ENCODE results near the gene TNFSF9.

TNFSF9 gene

DNA sequence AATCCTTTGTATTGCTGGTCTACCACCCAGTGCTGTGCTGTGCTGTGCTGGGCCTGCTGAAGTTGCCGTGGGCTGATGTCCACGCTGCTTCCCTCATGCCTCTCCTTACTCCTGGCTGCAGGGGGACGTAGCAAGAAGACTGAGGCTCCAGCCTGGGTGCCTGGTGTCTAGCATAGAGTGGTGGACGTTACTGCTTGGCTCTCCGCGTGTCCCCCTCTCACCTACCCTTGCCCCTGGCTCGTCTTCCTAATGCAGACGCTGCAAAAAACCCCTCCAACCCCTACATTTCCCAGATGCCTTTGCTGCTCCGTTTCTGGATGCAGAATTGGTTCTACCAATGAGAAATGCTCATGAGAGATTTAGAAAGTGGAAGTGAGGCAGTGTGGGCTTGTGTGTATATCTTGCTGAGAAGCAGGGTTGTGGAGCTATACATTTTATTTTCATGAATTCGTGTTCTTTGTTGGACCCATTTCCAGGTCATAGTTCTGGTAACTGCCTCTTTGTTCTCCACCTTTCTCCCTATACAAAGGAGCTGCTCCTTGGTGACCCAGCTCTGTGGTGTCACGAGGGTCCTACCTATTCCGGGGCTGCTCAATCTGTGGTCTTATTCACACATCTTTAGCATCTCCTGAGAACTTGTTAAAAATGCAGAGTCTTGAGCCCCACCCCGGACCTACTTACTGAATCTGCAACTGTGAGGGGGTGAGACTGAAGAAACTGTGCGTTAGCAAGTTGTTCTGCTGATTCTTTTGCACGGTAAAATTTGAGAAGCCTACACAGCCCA, 41.4 kb upstream of the TNFSF9 start:
- TF ChIP-seq, protein P1, sequence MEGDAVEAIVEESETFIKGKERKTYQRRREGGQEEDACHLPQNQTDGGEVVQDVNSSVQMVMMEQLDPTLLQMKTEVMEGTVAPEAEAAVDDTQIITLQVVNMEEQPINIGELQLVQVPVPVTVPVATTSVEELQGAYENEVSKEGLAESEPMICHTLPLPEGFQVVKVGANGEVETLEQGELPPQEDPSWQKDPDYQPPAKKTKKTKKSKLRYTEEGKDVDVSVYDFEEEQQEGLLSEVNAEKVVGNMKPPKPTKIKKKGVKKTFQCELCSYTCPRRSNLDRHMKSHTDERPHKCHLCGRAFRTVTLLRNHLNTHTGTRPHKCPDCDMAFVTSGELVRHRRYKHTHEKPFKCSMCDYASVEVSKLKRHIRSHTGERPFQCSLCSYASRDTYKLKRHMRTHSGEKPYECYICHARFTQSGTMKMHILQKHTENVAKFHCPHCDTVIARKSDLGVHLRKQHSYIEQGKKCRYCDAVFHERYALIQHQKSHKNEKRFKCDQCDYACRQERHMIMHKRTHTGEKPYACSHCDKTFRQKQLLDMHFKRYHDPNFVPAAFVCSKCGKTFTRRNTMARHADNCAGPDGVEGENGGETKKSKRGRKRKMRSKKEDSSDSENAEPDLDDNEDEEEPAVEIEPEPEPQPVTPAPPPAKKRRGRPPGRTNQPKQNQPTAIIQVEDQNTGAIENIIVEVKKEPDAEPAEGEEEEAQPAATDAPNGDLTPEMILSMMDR (IDR thresholded peaks at IDR 0.05; ENCODE audit: low read depth, low read length) = no peak
- no peak for DNase-seq (ENCODE audit: extremely low read depth, low read depth)

DNA sequence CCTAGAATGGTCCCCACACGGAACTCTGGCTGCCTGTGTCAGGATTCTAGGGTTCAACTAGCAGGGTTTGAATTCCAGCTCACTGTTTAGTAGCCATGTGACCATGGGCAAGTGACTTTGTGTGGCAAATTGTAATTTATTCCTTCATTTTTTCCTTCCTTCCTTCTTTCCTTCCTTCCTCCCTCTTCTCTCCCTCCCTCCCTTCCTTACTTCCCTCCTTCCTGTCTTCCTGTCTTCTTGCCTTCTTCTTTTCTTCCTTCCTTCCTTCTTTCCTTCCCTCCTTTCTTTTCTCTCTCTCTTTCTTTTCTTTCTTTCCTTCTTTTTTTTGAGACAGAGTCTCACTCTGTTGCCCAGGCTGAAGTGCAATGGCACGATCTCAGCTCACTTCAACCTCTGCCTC, 40.7 kb upstream of the TNFSF9 start:
- TF ChIP-seq, protein P1 (IDR thresholded peaks at IDR 0.05; ENCODE audit: low read depth, low read length) = no peak
- DNase-seq (ENCODE audit: extremely low read depth, low read depth) = no peak

DNA sequence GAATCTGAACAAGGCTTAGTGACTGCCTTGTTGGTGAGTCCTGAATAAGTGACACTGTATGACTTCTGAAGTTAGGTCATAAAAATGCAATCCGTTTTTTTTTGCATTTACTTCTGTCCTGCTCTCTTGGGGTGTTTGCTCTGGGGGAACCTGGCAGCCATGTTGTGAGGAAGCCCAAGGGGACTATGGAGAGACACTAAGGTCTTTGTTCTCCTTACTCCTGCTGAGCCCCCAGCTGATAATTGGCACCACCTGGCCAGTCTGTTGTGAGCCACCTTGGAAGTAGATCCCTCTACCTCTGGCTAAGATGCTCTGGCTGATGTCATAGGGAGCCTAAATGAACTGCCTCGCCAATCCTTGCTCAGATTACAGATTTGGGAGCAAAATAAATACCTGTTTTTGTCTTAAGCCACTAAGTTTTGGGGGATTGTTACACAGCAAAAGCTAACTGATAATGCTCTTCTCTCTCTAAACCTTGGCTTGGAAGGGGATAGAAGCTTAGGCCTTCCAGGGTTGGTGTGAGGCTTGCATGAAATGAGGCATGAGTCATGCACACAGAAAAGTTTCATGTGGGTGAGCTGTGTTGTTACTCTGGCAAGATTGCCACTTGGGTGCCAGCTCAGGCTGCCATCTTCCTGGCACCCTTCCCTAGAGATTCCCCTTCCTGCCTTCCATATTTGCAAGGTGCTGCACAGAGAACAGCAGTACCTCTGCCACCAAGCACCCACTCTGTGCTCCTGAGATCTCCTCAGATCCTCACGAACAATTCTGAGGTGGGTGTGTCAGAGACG, 38.8 kb upstream of the TNFSF9 start:
- no peak for DNase-seq (ENCODE audit: extremely low read depth, low read depth)
- TF ChIP-seq, protein P1 (IDR thresholded peaks at IDR 0.05; ENCODE audit: low read depth, low read length) = no peak

DNA sequence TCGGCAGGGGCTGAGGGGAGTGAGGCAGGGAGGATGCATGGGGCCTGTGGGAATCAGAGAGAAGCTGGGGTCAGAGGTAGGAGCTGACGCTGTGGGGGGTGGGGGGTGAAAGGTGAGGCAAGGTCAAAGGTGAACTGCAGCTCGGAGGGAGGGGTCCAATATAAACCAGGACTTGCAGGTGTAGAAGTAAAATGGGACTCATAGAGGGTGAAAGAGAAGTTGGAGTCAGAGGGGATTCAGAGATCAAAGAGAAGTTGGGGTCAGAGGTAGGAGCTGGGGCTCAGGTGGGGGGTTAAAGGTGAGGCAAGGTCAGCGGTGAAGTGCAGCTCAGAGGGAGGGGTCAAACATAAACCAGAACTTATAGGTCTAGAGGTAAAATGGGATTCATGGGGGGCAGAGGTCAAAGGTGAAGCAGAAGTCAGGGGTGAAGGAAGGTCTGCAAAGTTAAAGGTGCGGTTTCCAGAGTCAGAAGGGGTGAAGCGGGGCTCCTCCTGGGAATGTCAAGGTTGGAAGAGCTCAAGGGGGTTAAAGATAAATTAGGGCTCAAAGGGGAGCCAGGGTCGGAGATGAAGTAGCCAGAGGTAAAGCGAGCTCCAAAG, 36.3 kb upstream of the TNFSF9 start:
- TF ChIP-seq, protein P1 (IDR thresholded peaks at IDR 0.05; ENCODE audit: low read depth, low read length) = no peak
- no peak for DNase-seq (ENCODE audit: extremely low read depth, low read depth)

DNA sequence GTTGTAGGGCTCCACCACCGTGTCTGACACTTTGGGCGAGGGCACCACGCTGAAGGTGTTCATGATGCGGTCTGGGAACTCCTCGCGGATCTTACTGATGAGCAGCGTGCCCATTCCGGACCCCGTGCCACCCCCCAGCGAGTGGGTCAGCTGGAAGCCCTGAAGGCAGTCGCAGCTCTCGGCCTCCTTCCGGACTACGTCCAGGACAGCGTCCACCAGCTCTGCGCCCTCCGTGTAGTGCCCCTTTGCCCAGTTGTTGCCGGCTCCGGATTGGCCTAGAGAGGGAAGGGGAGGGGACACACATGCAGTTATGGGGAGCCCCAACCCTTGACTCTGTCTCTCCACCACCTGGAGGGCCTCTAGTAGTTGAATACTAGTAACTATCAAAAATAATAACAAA, 34.9 kb upstream of the TNFSF9 start:
- no peak for DNase-seq (ENCODE audit: extremely low read depth, low read depth)
- TF ChIP-seq, protein P1 (IDR thresholded peaks at IDR 0.05; ENCODE audit: low read depth, low read length) = no peak

DNA sequence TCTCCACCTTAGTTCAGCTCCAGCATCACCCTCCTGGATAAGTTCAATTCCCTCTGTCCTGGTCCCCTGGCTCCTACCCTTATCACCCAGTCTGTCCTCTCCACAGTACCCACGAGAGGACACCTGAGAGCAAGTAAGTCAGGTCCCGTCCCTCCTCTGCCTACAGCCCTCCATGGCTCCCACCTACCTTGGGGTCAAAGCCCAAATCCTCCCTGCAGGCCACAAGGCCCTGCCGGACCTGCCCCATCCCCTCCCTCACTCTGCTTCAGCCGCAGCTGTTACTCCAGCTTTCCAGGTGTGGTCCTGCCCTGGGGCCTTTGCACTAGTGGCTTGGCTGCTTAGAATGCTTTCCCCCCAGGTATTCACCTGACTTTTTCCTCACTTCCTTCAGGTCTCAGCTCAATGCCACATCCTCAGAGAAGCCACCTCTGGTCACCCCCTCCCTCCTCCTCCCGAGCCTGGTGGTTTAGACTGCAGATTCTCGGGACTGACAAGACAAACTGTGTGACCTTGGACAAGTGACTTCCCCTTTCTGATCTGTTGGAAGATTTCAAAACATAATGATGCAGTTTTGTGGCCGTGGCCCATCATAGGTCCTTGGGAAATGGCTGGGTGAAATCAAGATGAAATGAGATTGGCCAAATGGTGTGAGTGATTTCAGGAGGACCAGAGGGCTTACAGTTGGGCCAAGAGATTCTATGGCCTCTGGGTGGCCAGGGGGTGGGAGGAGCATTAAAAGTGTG, 32.4 kb upstream of the TNFSF9 start:
- TF ChIP-seq, protein P1 (IDR thresholded peaks at IDR 0.05; ENCODE audit: low read depth, low read length) = no peak

More for the DNA sequence above, 32.4 kb upstream of the TNFSF9 start:
- no peak for DNase-seq (ENCODE audit: extremely low read depth, low read depth)

Data from AG09319 (cell line).